ENCODE results near the gene CCBE1.

DNA sequence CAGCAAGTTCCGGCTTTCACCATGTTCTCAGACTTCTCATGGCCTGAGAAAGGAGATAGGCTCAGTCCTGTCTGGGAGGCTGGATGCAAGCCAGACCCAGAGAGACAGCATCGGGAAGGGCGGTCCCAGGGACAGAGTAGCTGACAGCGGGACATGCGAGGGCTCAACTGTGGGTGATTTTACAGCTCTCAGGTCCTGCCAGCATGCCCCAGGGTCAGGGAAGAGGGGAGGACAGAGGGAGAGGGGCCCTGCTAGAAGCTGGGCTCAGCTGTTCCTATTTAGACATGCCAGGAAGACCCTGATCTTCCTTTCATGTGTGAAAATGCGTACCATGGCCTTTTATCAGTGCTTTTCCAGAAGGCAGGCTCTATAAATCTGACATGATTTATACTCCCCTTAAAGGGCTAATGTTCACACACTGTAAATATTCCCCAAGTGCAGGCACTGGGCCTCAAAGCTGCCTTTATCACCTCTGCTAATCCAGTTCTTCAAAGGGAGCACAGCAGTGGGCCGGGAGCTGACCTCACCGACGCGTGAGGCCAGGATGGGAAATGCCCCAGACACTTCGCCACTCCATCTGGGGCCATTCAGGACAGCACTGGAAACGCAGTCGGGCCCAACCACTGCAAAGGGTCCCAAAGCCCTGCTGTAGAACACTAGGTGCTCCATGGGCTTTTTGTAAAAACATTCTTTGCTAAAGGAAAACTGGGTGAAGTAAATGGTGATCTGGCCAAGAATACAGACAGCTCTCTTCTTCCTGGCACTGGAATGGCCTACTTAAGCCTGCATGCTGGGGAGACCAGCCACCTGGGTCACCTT, 242.1 kb downstream of the CCBE1 start:
- TF ChIP-seq POLR2A (IDR thresholded peaks at IDR 0.05; ENCODE audit: low read depth, low read length): no peak
- TF ChIP-seq POLR2AphosphoS5 (IDR thresholded peaks at IDR 0.05; ENCODE audit: low read depth, low read length): no peak
- TF ChIP-seq TAF1 (IDR thresholded peaks at IDR 0.05; ENCODE audit: borderline replicate concordance, low read depth, low read length): no peak

All from GM12892 (cell line).